Esophagus squamous epithelium (tissue), 4 donors: Measurements from ENCODE around the gene PEAR1.
"Not testable (repeated sequence)": the region's sequence is repeated elsewhere in the genome, so short reads cannot be mapped to it uniquely, and the experiment has no call there.

Experiments used
- CTCF ChIP-seq, 6 experiments: fragments of 450-650 bp in 4 of 6; fragments of 200-600 bp in 2 of 6; sonication (generic) in 2 of 6; IDR thresholded peaks; one replicate each; pipeline ENCODE4 v1.5.1; 2016 to 2019; ENCODE audit warnings: antibody characterized with exemption in 6 of 6, mild to moderate bottlenecking in 4 of 6, moderate library complexity in 4 of 6
- POLR2A ChIP-seq, 4 donors: fragments of 450-650 bp; IDR thresholded peaks; one replicate each; pipeline ENCODE4 v1.6.1; 2017; ENCODE audit warnings: antibody characterized with exemption in 4 of 4, mild to moderate bottlenecking in 4 of 4, moderate library complexity in 3 of 4

- not testable (repeated sequence) for TF ChIP-seq CTCF, POLR2A (IDR thresholded peaks at IDR 0.05)
Measured at GRCh38 chr1:156926695-156927094, 33.2 kb downstream of the PEAR1 start.
